DMS153 (cell line): ENCODE measurements around the gene DDAH2.

Source experiments
- DNase-seq: peaks from one replicate; lab custom pipeline; 2025; lab: John Stamatoyannopoulos, UW

Gene DDAH2

GRCh38 chr6:31732029-31732428 lies 2.9 kb upstream of the DDAH2 start:
- no peak for DNase-seq

DNA sequence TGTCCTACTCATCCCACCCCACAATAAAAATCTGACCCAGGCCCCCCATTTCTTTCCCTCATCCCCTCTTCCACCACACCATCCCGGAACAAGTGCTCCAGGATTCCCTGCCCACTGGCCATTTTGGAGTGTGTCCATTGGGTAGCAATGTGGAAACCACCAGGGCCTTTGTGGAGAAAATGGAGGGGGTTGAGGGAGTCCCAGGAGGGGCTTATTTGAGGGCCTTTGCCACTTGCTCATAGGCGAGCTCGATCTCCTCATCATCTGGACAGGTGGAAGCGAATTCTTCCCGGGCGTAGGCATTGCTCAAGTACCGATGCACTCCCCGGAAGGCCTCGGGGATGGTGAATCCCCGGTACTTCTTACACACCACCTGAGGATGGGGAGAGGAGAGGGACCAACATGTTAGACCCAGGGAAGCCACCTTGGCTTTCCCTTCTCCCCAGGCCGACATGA lies 1.6 kb upstream of the DDAH2 start:
- DNase-seq: no peak

DNA sequence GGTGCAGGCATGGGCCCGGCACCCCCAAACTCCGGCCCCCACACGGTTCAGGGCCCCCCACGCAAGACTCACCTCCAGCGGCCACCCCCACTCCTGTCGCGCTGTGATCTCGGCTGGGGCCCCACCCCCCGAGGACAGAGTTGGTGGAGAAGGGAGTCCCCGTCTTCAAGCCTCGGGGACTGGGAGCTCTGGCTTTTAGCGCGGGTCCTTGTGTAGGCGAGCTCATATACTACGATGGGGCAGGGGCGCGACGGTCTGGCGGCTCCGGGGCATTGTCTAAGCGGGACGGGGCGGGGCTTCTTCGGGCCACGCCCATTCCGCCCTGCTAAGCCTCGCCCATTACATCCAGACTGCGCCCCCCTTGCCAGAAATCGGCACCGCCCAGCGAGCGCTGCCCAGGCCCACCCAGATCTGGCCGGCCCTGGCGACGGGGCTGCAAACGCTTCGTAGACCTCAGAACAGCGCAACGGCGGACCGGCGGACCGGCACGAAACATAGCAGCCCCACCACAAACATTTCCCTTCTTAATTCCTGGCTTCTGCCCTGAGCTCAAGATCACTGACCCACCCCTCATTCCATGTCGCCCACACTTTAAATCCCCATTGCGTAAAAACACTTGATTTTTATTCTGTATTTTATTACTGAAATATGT lies 1.0 kb upstream of the DDAH2 start:
- DNase-seq: peak; percentile 51

GRCh38 chr6:31729515-31729978 lies 448 bp upstream of the DDAH2 start:
- DNase-seq: peak; percentile 86

DNA sequence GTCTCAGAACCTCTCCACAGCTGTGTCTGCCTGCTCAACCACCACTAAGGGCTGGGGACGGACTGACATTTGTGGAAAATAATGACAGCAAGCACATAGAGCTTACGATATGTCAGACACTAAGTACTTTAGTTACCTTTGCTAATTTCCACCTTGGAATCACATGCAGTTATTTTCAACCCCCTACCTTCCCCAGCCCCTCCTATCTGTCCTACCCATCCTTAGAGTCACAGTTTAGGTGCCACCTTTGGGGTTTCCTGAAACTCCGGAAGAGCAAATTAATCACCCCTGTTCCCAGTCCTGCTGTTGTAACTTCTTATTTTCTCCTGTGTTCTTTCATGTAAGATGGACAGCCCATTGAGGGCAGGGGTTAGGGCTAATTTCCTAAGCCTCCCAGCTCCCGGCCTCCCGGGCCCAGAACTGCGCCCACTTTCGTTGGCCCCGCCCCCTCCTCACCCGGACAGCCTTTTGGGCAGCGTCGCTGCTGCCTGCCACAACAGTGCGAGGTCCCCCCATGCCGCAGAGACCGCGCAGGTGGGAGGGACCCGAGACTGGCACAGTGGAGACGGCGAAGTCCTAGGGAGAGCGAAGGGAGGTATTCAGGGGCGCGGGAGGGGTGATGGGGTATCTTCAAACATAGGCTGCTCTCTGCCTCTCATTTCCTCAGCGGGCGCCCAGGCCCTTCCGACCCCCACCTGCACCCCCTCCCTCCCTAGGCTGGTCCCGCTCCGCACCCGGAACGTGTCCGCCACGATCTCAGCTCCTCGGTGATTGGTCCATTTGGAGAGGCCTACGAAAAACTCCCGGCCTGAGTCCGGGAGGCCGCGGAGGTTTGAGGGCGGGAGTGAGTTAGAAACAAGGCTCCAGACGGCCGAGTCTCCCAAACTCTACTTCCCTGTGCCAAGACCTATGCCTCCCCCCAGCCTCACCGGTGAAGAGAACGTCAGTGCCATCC lies 1.1 kb downstream of the DDAH2 start:
- DNase-seq: no peak

DNA sequence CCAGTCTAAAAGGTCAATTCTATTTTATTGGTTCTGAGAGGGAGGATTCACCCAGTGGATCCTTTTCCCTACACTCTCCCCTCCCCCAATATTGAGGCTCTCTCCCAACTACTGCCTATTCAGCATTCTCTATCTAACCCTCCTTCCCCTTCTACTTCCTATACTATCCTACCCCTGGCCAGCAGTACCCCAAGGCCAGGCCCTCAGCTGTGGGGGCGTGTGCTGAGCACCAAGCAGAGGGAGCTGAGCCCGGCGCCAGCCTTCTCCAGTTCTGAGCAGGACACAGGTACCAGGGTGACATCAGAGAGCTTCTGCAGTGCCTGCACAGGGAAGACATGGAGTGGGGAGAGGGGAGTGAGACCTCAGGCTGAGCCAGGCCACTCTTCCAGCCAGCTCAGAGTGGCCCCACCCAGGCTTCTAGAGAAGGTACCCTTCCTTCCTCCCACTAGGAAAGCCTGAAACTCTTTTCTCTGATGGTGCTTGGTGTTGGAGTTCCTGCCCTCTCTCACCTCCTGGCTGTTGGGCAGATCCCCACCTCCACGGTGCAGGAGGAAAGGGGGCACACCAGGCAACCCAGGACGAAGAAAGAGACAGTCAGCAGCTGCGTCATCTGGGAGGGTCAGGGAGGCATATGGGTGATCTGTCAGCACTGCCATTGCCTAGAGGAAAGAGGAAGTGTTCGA lies 1.9 kb downstream of the DDAH2 start:
- no peak for DNase-seq

- DNase-seq: no peak
These were observed 3.4 kb downstream of the DDAH2 start for GRCh38 chr6:31725502-31726350.

DNA sequence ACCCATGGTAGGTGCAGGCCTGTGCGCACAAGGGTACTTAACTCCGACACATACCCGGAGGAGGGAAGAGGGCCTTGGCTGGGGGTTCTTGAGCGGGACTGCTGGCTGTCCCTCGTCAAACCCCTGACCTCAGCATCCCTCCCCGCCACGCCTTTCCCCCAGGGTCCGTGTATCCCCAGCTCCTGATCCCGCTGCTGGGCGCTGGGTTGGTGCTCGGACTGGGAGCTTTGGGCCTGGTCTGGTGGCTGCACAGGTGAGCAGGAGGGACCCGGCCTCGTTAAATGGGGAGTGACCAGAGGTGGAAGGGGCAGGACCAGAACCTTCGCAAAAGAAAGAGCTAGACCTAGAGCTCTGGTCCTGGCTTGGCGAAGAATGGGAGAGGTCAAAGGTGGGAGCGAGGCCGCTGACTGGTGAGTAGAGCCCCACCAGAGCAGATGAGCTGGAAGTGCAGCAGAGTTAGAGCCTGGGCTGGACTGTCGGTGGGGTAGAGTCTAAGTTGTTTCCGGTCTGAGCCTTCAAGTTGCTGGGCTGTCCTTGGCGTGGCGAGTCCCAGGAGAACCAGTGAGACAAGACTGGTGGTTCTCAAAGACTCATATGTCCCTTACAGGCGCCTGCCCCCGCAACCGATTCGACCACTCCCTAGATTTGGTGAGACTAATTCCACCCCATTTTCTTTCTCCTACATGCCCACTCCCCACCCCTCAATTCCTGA lies 5.0 kb downstream of the DDAH2 start:
- no peak for DNase-seq

- no peak for DNase-seq
These were observed 5.7 kb downstream of the DDAH2 start, which contains the start of gene MPIG6B for GRCh38 chr6:31723245-31723979. Gene MPIG6B (plus strand): TSS chr6:31723373. CDS start chr6:31723384, 11 bp downstream.

DNA sequence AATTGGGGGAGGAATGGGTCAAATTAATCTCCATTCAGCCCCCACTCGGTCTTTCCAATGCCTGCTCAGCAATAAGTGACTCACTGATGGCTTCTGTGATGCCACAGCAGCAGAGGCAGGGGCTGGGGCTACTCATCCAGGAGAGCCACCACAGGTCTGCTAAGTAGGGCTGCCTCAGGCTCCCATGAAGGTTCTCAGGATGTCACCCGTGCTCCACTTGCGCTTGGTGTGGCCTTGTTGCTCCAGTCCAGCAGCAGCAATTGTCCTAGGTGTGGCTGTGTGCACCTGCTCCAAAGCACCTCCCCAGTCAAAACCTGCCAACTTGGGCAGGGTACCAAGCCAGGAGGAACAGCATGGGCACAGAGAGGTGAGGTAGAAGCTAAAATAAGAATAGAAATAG lies 6.9 kb downstream of the DDAH2 start:
- DNase-seq: no peak

DNA sequence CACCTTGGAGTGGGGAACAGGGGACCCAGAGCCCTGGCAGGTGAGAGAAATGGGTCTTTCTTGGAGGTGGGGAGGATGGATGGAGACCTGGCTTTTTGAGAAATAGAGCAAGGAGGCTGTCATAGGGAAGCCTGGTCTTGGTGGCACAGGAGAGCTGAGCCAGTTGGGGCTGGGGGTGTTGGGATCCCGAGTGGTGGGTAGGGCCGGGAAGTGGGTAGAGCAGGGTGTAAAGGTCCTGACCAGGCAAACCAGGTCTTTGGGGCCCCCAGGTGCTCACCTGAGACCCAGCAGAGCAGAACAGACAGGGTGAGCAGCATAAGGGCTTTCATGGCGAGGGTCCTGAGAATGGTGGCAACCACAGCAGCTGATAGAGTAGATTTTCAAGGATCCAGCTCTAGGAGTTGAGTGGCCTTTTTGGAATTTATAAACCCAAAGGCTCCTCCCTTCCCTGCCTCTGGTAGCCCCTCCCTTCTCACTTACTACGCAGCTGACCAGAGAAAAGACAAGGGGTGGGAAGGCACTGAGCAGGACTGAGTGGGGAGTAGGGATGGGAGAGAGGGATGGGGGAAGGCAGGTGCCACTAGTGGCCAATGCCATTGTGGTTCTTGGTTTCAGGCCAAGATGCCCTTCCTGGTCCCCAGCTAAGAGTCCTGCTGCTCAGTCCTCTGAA lies 7.6 kb downstream of the DDAH2 start, which contains the start of gene LY6G6C:
Gene LY6G6C, minus strand, starts transcription at position 396 of the 670 bp plus-strand sequence. Its CDS starts 67 bp downstream, at position 329.
- no peak for DNase-seq

- no peak for DNase-seq
These were observed 8.8 kb downstream of the DDAH2 start for GRCh38 chr6:31720196-31720770.

- no peak for DNase-seq
These were observed 10.1 kb downstream of the DDAH2 start for GRCh38 chr6:31719001-31719400.

DNA sequence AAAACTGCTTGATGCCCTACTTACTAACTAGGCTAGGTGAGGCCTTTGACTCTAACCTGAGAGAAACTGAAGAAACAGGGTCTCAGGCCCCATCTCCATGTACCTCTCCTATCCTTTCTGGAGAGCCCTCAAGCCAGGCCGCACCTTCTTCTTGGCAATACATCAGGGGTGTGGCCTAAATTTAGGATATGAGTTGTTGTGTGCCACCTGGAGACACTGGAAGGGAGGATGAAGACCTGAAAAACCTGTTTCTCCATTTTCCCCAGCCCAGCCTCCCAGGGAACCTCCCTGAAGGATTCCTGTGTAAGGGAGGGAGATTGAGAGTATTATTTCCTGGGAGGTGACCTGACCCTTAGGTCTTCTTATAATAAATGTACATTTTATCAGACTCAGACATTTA lies 10.8 kb downstream of the DDAH2 start:
- DNase-seq: peak; percentile 75

- DNase-seq: no peak
These were observed 11.4 kb downstream of the DDAH2 start for GRCh38 chr6:31717499-31718222.

DNA sequence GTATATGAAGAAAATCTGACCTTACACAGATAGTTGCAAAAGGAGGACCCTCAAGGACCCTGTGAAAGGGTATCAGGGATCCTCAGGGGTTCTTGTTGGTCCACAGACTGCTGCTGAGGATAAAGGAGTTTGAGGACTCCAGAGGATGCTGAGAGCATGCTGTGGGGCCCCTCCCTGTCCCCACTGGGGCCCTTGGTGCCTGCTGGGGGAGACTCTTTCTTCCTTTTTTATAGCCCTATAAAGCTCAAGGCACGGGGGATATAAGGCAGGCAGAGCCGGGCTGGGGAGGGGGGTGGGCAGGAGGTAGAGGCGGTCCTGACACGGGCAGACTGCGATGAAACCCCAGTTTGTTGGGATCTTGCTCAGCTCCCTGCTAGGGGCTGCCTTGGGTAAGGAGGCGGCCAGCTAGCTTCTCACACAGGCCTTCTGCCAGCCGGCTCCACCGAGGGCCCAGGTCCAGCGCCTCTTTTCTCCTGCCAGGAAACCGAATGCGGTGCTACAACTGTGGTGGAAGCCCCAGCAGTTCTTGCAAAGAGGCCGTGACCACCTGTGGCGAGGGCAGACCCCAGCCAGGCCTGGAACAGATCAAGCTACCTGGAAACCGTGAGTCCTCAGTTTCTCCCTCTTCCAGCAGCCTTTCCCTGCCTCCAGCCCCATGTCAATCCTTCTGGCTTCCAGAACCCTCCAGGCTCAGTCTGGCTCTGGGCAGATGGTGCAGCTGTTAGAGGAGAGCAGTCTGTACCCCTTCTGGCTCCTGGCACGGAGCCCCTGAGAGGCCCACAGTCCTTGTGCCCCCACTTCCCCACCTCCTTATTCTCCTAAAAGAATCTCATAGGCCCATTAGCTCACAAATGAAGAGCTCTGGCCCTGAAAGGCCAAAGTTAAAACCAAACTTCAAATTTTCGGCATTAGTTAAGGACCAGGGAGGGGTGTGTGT lies 13.8 kb downstream of the DDAH2 start, which contains the start of gene LY6G6D:
Gene LY6G6D, plus strand, starts transcription at position 327 of the 937 bp plus-strand sequence. Its CDS starts 8 bp downstream, at position 335.
- no peak for DNase-seq
